ENCODE results near the gene FBLN1. TPM values are rescaled to one million over a fixed set of nuclear protein-coding genes. Genes with fewer than 3 reads are reported as not detected.

The FBLN1 gene
- total and polyA plus RNA-seq, 2 experiments from 2014 or later = 137 to 304 TPM

DNA sequence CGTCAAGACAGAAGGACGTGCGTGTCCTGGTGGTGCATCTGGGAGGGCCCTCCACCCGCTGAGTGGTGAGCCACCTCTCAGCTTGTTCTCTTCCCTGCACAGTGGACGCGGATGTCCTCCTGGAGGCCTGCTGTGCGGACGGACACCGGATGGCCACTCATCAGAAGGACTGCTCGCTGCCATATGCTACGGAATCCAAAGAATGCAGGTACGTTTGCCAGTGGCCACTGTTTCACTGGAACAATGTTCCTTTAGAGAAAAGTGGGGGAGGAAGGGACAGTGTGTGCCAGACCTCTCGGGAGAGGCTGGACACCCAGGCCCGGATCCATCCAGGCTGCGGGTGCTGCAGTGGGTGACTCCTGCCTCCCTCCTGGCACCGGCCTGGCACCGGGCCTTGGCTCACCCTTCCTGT lies 15.9 kb downstream of the FBLN1 start:
- Histone ChIP-seq H3K4me2 (ENCODE audit: unreplicated experiment) (no peak overlapping the region), H3F3A (ENCODE audit: insufficient read depth) (peaks cover 11% of the 10 kb centered on the region), H3K9me2 (ENCODE audit: insufficient read depth) (no peaks in the 10 kb centered on the region), H3K36me3 (ENCODE audit: low read depth) (peaks cover 15% of the 10 kb centered on the region; the same call in 1 of the 2 replicates), H3K9me3 (ENCODE audit: low read depth) (no peaks in the 10 kb centered on the region), H2AFZ (no peak overlapping the region), H3K4me1 (ENCODE audit: insufficient read depth) (peaks cover 34% of the 10 kb centered on the region), H3K9ac (no peak overlapping the region), H3K27ac (no peak overlapping the region), H3K27me3 (replicated peaks; ENCODE audit: insufficient read depth) (no peaks in the 10 kb centered on the region), H3K79me2 (ENCODE audit: insufficient read depth) (peaks cover 42% of the 10 kb centered on the region), H3K4me3 (no peak overlapping the region), H4K20me1 (ENCODE audit: insufficient read depth) (no peaks in the 10 kb centered on the region)
- in situ Hi-C loops (cut with MboI) = no loop called here
- TF ChIP-seq EZH2 (IDR thresholded peaks at IDR 0.05; ENCODE audit: insufficient read depth, poor library complexity, severe bottlenecking) (no peak), EZH2phosphoT487 (IDR thresholded peaks at IDR 0.05; ENCODE audit: insufficient read depth, low read depth) (no peak)
- WGBS, 2 experiments (ENCODE audit: low coverage in 1 of 2, low lambda C conversion rate in 2 of 2, missing lambda C conversion rate in 2 of 2) = 61 to 73% methylated on average over 17 of the region's 17 CpGs
- peak; percentile 36 for DNase-seq

- Histone ChIP-seq H3K4me3 (no peak overlapping the region), H3K4me2 (ENCODE audit: unreplicated experiment) (no peak overlapping the region), H3K27me3 (replicated peaks; ENCODE audit: insufficient read depth) (no peaks in the 10 kb centered on the region), H3K36me3 (ENCODE audit: low read depth) (peaks cover 15% of the 10 kb centered on the region; the same call in 1 of the 2 replicates), H3F3A (ENCODE audit: insufficient read depth) (peaks cover 8% of the 10 kb centered on the region; the same call in 1 of the 2 replicates), H3K79me2 (ENCODE audit: insufficient read depth) (peaks cover 16% of the 10 kb centered on the region), H3K9me3 (ENCODE audit: low read depth) (no peaks in the 10 kb centered on the region), H4K20me1 (ENCODE audit: insufficient read depth) (no peaks in the 10 kb centered on the region), H3K9ac (no peak overlapping the region), H3K4me1 (ENCODE audit: insufficient read depth) (peaks cover 30% of the 10 kb centered on the region), H3K9me2 (ENCODE audit: insufficient read depth) (no peaks in the 10 kb centered on the region), H2AFZ (no peak overlapping the region), H3K27ac (no peak overlapping the region)
- in situ Hi-C loops (cut with MboI) = no loop called here
- TF ChIP-seq EZH2phosphoT487 (IDR thresholded peaks at IDR 0.05; ENCODE audit: insufficient read depth, low read depth) (no peak), EZH2 (IDR thresholded peaks at IDR 0.05; ENCODE audit: insufficient read depth, poor library complexity, severe bottlenecking) (no peak)
- no peak for DNase-seq
- WGBS, 2 experiments (ENCODE audit: low coverage in 1 of 2, low lambda C conversion rate in 2 of 2, missing lambda C conversion rate in 2 of 2) = 84 to 94% methylated on average over 5 of the region's 5 CpGs
Observed at GRCh38 chr22:45521178-45521577, 18.5 kb downstream of the FBLN1 start.

DNA sequence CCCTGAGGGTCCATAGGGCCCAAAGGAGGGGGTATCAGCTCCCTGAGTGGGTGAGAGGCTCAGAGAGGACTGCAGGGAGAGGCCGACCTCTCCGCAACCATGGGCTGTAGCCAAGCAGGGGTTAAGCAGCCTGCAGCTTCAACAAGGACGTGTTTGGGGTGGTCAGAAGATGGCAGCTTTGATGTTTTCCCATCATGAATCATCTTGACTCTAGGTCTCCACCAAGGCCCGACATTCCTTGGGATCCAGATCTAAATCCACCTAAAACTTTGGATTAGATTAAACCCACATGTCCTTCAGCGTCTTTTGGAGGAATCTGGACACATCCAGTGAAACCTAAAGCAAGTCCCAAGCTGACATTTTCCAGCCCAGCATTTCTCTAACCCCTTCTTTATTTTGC lies 19.8 kb downstream of the FBLN1 start:
- Histone ChIP-seq H3F3A (ENCODE audit: insufficient read depth) (peaks cover 8% of the 10 kb centered on the region), H2AFZ (no peak overlapping the region), H3K4me1 (ENCODE audit: insufficient read depth) (peaks cover 30% of the 10 kb centered on the region), H3K79me2 (ENCODE audit: insufficient read depth) (peaks cover 10% of the 10 kb centered on the region; the same call in 1 of the 2 replicates), H3K9me2 (ENCODE audit: insufficient read depth) (no peaks in the 10 kb centered on the region), H3K4me3 (no peak overlapping the region), H4K20me1 (ENCODE audit: insufficient read depth) (no peaks in the 10 kb centered on the region), H3K9ac (no peak overlapping the region), H3K4me2 (ENCODE audit: unreplicated experiment) (no peak overlapping the region), H3K36me3 (ENCODE audit: low read depth) (peaks cover 15% of the 10 kb centered on the region; the same call in 1 of the 2 replicates), H3K27me3 (replicated peaks; ENCODE audit: insufficient read depth) (no peaks in the 10 kb centered on the region), H3K9me3 (ENCODE audit: low read depth) (no peaks in the 10 kb centered on the region), H3K27ac (no peak overlapping the region)
- WGBS, 2 experiments (ENCODE audit: low coverage in 1 of 2, low lambda C conversion rate in 2 of 2, missing lambda C conversion rate in 2 of 2) = 63 to 71% methylated on average over 5 of the region's 5 CpGs
- in situ Hi-C loops (cut with MboI) = no loop called here
- TF ChIP-seq EZH2 (IDR thresholded peaks at IDR 0.05; ENCODE audit: insufficient read depth, poor library complexity, severe bottlenecking) (no peak), EZH2phosphoT487 (IDR thresholded peaks at IDR 0.05; ENCODE audit: insufficient read depth, low read depth) (no peak)
- no peak for DNase-seq

GRCh38 chr22:45524157-45524556 lies 21.5 kb downstream of the FBLN1 start:
- in situ Hi-C loops (cut with MboI) = no loop called here

More at GRCh38 chr22:45524157-45524556, 21.5 kb downstream of the FBLN1 start:
- no peak for DNase-seq
- H3K36me3 ChIP-seq (ENCODE audit: low read depth) = peaks cover 19% of the 10 kb centered on the region; the same call in 1 of the 2 replicates
- no peaks in the 10 kb centered on the region for H3K27me3 ChIP-seq (replicated peaks; ENCODE audit: insufficient read depth)
- H3K79me2 ChIP-seq (ENCODE audit: insufficient read depth) = peaks cover 6% of the 10 kb centered on the region; the same call in 1 of the 2 replicates
- peaks cover 25% of the 10 kb centered on the region for H3K4me1 ChIP-seq (ENCODE audit: insufficient read depth)
- no peaks in the 10 kb centered on the region for H4K20me1 ChIP-seq (ENCODE audit: insufficient read depth)
- WGBS, 2 experiments (ENCODE audit: low coverage in 1 of 2, low lambda C conversion rate in 2 of 2, missing lambda C conversion rate in 2 of 2) = 34 to 40% methylated on average over 6 of the region's 6 CpGs
- peaks cover 10% of the 10 kb centered on the region for H3F3A ChIP-seq (ENCODE audit: insufficient read depth)
- no peak overlapping the region for H3K9ac ChIP-seq
- no peak overlapping the region for H3K4me3 ChIP-seq
- H2AFZ ChIP-seq = no peak overlapping the region
- H3K4me2 ChIP-seq (ENCODE audit: unreplicated experiment) = no peak overlapping the region
- H3K9me3 ChIP-seq (ENCODE audit: low read depth) = no peaks in the 10 kb centered on the region
- H3K9me2 ChIP-seq (ENCODE audit: insufficient read depth) = no peaks in the 10 kb centered on the region
- H3K27ac ChIP-seq = no peak overlapping the region
- TF ChIP-seq EZH2phosphoT487 (IDR thresholded peaks at IDR 0.05; ENCODE audit: insufficient read depth, low read depth) (no peak), EZH2 (IDR thresholded peaks at IDR 0.05; ENCODE audit: insufficient read depth, poor library complexity, severe bottlenecking) (no peak)

Measured in GM23248 (cell line).